ENCODE measurements around the gene GPRASP2.

The GPRASP2 gene

DNA sequence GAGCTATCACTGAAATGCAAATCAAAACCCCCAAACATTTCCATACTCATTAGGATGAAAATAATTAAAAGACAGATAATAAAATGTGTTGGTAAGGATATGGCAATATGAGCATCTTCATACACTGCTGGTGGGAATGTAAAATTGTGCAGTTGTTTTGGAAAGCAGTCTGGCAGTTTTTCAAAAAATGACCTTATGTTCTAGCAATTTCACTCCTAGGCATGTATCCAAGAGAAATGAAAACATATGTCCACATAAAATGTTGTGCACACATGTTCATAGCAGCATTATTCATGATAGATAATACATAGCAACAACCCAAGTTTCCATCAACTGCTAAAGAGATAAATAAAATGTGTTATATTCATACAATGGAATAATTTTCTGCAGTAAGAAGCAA lies 14.8 kb upstream of the GPRASP2 start:
- Histone ChIP-seq H3K27me3 (ENCODE audit: insufficient read depth, poor library complexity, severe bottlenecking) (no peaks in the 10 kb centered on the region), H3K27ac (replicated peaks) (no peak overlapping the region), H3K4me3 (replicated peaks; ENCODE audit: insufficient read depth, low read length) (no peak overlapping the region)
- TF ChIP-seq, protein P1, sequence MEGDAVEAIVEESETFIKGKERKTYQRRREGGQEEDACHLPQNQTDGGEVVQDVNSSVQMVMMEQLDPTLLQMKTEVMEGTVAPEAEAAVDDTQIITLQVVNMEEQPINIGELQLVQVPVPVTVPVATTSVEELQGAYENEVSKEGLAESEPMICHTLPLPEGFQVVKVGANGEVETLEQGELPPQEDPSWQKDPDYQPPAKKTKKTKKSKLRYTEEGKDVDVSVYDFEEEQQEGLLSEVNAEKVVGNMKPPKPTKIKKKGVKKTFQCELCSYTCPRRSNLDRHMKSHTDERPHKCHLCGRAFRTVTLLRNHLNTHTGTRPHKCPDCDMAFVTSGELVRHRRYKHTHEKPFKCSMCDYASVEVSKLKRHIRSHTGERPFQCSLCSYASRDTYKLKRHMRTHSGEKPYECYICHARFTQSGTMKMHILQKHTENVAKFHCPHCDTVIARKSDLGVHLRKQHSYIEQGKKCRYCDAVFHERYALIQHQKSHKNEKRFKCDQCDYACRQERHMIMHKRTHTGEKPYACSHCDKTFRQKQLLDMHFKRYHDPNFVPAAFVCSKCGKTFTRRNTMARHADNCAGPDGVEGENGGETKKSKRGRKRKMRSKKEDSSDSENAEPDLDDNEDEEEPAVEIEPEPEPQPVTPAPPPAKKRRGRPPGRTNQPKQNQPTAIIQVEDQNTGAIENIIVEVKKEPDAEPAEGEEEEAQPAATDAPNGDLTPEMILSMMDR (IDR thresholded peaks at IDR 0.05; ENCODE audit: insufficient read depth, low read length), result no peak
- no peak for TF ChIP-seq POLR2AphosphoS5 (IDR thresholded peaks at IDR 0.05; ENCODE audit: low read depth)
- TF ChIP-seq SPI1 (IDR thresholded peaks at IDR 0.05; ENCODE audit: borderline replicate concordance, low read depth), result no peak
- no peak for TF ChIP-seq REST (IDR thresholded peaks at IDR 0.05; ENCODE audit: insufficient replicate concordance, low read depth)
- no peak for DNase-seq (ENCODE audit: low read depth in 1 of 2, low spot score in 1 of 2)

DNA sequence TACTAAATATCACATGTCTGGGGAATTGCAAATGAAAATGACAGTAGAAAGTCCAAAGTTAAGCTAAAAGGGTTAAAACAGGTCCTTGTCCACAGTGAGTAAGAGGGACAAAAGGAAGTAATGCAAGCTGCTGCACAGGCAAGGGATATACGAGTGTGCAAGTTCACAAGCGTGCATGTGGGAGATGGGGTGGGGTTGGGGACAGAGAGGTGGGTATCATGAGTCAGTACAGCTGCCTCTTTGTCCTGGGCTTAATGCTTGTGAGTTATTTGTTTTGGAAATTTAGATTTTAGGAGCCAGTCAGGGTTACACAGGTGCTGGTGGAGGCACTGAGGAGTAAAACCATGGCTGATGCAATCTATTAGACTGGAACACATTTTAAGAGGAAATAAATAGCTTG lies 3.3 kb upstream of the GPRASP2 start:
- DNase-seq (ENCODE audit: low read depth in 1 of 2, low spot score in 1 of 2), result no peak

DNA sequence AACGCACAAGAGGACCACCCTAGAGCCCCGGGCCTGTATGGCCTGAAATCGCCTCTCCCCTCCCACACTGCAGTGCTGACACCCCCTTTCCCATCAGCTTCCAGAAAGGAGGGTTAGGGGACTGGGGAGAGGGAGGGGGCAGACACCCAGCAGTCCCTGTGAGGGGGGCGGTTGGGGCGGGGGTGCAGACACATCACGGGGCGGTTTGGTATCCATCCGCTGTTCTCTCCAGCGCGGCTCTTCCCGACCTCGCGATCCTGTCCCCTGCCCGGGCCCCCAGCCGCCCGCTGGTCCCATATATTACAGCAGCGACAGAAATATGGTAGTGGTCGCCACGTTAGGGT lies 404 bp upstream of the GPRASP2 start:
- no peak overlapping the region for H3K27ac ChIP-seq (replicated peaks)
- DNase-seq (ENCODE audit: low read depth in 1 of 2, low spot score in 1 of 2), result no peak
- no peaks in the 10 kb centered on the region for H3K27me3 ChIP-seq (ENCODE audit: insufficient read depth, poor library complexity, severe bottlenecking)
- TF ChIP-seq, protein P1 (IDR thresholded peaks at IDR 0.05; ENCODE audit: insufficient read depth, low read length), result no peak
- TF ChIP-seq REST (IDR thresholded peaks at IDR 0.05; ENCODE audit: insufficient replicate concordance, low read depth) (no peak), SPI1 (IDR thresholded peaks at IDR 0.05; ENCODE audit: borderline replicate concordance, low read depth) (no peak), POLR2AphosphoS5 (IDR thresholded peaks at IDR 0.05; ENCODE audit: low read depth) (no peak)
- no peak overlapping the region for H3K4me3 ChIP-seq (replicated peaks; ENCODE audit: insufficient read depth, low read length)

More for the DNA sequence above, 3.3 kb upstream of the GPRASP2 start:
- Histone ChIP-seq H3K4me3 (replicated peaks; ENCODE audit: insufficient read depth, low read length) (no peak overlapping the region), H3K27ac (replicated peaks) (no peak overlapping the region), H3K27me3 (ENCODE audit: insufficient read depth, poor library complexity, severe bottlenecking) (no peaks in the 10 kb centered on the region)
- TF ChIP-seq, protein P1 (IDR thresholded peaks at IDR 0.05; ENCODE audit: insufficient read depth, low read length), result no peak
- TF ChIP-seq REST (IDR thresholded peaks at IDR 0.05; ENCODE audit: insufficient replicate concordance, low read depth) (no peak), GABPA (IDR thresholded peaks at IDR 0.05; ENCODE audit: low read depth) (no peak), POLR2AphosphoS5 (IDR thresholded peaks at IDR 0.05; ENCODE audit: low read depth) (no peak), SPI1 (IDR thresholded peaks at IDR 0.05; ENCODE audit: borderline replicate concordance, low read depth) (no peak)

All from HL-60 (cell line).